OCI-LY7 (cell line): ENCODE data around the gene ARSJ. TPM values are rescaled to one million over a fixed set of nuclear protein-coding genes. Genes with fewer than 3 reads are reported as not detected.

Experiments
- BruUV-seq: library from RNA; stranded (reverse); fragments of 400-500 nt; replicated peaks from 2 replicates; lab custom pipeline; 2021; lab: Mats Ljungman, UMichigan
- CTCF ChIA-PET: fragments of 300-600 bp; sonication (Branson Sonifier 250); formaldehyde crosslinking; loops from one replicate; lab custom pipeline; 2022; ENCODE audit warnings: antibody characterized with exemption; ENCODE audit not compliant: unreplicated experiment; lab: Charles Lee
- POLR2A ChIA-PET: fragments of 300-600 bp; sonication (Branson Sonifier 250); formaldehyde crosslinking; loops from one replicate; lab custom pipeline; 2022; ENCODE audit warnings: antibody characterized with exemption; lab: Charles Lee
- DNase-seq: peaks from one replicate; pipeline ENCODE4 v3.0.0-alpha.2; 2015; ENCODE audit warnings: low spot score
- H2AFZ ChIP-seq: fragments of 200-600 bp; sonication (generic), shearing (Covaris generic); 2 replicates; pipeline ENCODE4 v1.6.1; 2014; ENCODE audit warnings: mild to moderate bottlenecking, antibody characterized with exemption, low read length, moderate library complexity
- H3K27ac ChIP-seq: fragments of 200-600 bp; sonication (generic); 2 replicates; pipeline ENCODE4 v1.5.1; 2014; ENCODE audit warnings: mixed run types, low read depth, mild to moderate bottlenecking, moderate library complexity, low read length, inconsistent platforms; ENCODE audit not compliant: poor library complexity, severe bottlenecking
- H3K36me3 ChIP-seq: fragments of 200-600 bp; sonication (generic); 2 replicates; pipeline ENCODE4 v1.6.1; 2014; ENCODE audit warnings: mild to moderate bottlenecking, antibody characterized with exemption, low read length, moderate library complexity, mixed read lengths; ENCODE audit not compliant: insufficient read depth
- H3K4me1 ChIP-seq: fragments of 200-600 bp; sonication (generic); 2 replicates; pipeline ENCODE4 v1.5.1; 2014; ENCODE audit warnings: mild to moderate bottlenecking, low read length; ENCODE audit not compliant: insufficient read depth, poor library complexity, severe bottlenecking
- H3K4me2 ChIP-seq: fragments of 200-600 bp; sonication (generic); 2 replicates; pipeline ENCODE4 v1.6.1; 2014; ENCODE audit warnings: mild to moderate bottlenecking, low read length
- H3K4me3 ChIP-seq: fragments of 200-600 bp; sonication (generic); 2 replicates; pipeline ENCODE4 v1.5.1; 2014; ENCODE audit warnings: mild to moderate bottlenecking, low read depth, low read length; ENCODE audit not compliant: poor library complexity, severe bottlenecking
- H3K79me2 ChIP-seq: fragments of 200-600 bp; sonication (generic); 2 replicates; pipeline ENCODE4 v1.6.1; 2016; ENCODE audit warnings: low read depth, mild to moderate bottlenecking, low read length, moderate library complexity, mixed read lengths; ENCODE audit not compliant: insufficient read depth
- H3K9me2 ChIP-seq: fragments of 200-600 bp; sonication (generic); 2 replicates; pipeline ENCODE4 v1.6.1; 2016; ENCODE audit warnings: mild to moderate bottlenecking, low read length, mixed read lengths; ENCODE audit not compliant: insufficient read depth
- H3K9me3 ChIP-seq: fragments of 200-600 bp; sonication (generic); 2 replicates; pipeline ENCODE4 v1.6.1; 2014; ENCODE audit warnings: mild to moderate bottlenecking, mixed run types, low read length, mixed read lengths
- H4K20me1 ChIP-seq: fragments of 200-600 bp; sonication (generic); 2 replicates; pipeline ENCODE4 v1.6.1; 2014; ENCODE audit warnings: mild to moderate bottlenecking, antibody characterized with exemption, low read length, moderate library complexity, mixed read lengths; ENCODE audit not compliant: insufficient read depth
- EZH2phosphoT487 ChIP-seq: fragments of 200-600 bp; sonication (generic); IDR thresholded peaks from 2 replicates; pipeline ENCODE4 v1.6.1; 2018; ENCODE audit warnings: low read depth, borderline replicate concordance, mild to moderate bottlenecking, mixed run types, antibody characterized with exemption, low read length, moderate library complexity, mixed read lengths
- intact Hi-C: fragments of 100-400 bp; cut with micrococcal nuclease; formaldehyde crosslinking; loops from one replicate; pipeline ENCODE4 v1.10.0; 2022; ENCODE audit not compliant: unreplicated experiment
- total RNA-seq, 2 experiments: library from RNA; depleted of rRNA in 1 of 2; stranded (reverse); fragments of >200 nt in 1 of 2; shearing (Covaris generic) in 1 of 2; gene quantifications; 2 replicates each; pipeline ENCODE4 v1.2.3, GENCODE V29; 2014 to 2022
- TF ChIP-seq, protein P1 (sequence below): fragments of 200-600 bp; sonication (generic); conservative IDR thresholded peaks from 2 replicates; pipeline ENCODE4 v1.5.1; 2014; ENCODE audit warnings: mild to moderate bottlenecking, antibody characterized with exemption, low read length, moderate library complexity, mixed read lengths

ARSJ gene
- total RNA-seq, 2 experiments from 2014 or later: not detected

DNA sequence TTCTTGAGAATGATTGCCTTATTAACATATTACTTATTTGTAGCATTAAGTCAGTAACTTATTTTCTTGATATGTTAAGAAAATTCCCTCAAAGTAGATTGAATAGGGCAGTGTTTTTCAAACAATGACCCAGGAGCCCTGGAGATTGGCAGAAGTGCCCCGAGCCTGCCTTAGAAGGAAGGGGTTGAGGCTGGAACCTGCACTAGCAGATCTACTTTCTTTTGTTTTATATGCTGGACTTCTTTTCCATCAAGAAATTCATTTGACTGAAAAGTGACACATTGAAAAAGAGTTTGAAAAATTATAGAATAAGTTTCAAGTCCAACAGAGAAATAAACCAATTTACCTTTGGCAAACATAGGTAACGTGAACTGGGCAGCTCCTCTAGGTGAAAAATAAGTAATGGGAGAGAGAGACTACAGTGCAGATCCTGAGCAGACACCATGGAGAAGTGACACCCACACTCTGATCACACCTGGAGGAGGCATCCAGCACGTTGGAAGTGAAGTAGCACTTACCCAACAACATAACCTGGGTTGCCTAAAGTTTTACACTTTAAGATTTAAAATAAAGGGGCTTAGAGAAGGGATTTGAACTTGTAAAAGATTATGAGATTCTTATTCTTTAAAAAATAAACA is 18.6 kb downstream of the ARSJ start:
- no peak for TF ChIP-seq EZH2phosphoT487
- TF ChIP-seq, protein P1, sequence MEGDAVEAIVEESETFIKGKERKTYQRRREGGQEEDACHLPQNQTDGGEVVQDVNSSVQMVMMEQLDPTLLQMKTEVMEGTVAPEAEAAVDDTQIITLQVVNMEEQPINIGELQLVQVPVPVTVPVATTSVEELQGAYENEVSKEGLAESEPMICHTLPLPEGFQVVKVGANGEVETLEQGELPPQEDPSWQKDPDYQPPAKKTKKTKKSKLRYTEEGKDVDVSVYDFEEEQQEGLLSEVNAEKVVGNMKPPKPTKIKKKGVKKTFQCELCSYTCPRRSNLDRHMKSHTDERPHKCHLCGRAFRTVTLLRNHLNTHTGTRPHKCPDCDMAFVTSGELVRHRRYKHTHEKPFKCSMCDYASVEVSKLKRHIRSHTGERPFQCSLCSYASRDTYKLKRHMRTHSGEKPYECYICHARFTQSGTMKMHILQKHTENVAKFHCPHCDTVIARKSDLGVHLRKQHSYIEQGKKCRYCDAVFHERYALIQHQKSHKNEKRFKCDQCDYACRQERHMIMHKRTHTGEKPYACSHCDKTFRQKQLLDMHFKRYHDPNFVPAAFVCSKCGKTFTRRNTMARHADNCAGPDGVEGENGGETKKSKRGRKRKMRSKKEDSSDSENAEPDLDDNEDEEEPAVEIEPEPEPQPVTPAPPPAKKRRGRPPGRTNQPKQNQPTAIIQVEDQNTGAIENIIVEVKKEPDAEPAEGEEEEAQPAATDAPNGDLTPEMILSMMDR: no peak
- Histone ChIP-seq H3K27ac (no peak overlapping the region), H3K4me1 (no peaks in the 10 kb centered on the region), H3K36me3 (no peaks in the 10 kb centered on the region), H3K4me3 (no peak overlapping the region), H3K9me2 (no peaks in the 10 kb centered on the region), H3K9me3 (no peaks in the 10 kb centered on the region), H3K4me2 (no peak overlapping the region), H4K20me1 (no peaks in the 10 kb centered on the region), H3K79me2 (no peaks in the 10 kb centered on the region), H2AFZ (no peak overlapping the region)
- no TSS peak for BruUV-seq
- intact Hi-C loops: no loop called here
- no peak for DNase-seq
- ChIA-PET POLR2A (interaction anchor here (0.7 to 1.4 kb wide), 4 partner anchors 11 to 57 kb away, joined by 3 read pairs; no protein-coding TSS in a partner anchor), CTCF (no interaction called here)

DNA sequence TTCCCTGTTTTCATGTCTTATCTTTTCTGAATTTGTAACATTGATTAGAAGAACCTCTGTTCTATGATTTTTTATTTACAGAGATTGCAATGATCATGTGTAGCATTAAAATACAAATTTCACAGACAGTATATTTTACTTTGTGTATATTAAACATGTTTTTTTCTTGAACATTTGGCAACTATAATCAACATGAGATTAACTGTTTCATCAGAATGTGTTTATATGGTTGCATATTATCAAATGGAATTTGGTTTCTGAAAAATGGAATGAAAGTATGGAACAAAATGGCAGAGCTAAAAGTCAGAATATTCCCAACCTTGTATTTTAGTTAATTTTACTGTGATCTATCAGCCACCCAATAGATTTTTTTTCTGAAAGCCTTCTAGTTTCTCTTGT is 19.9 kb downstream of the ARSJ start:
- Histone ChIP-seq H3K4me3 (no peak overlapping the region), H3K9me2 (no peaks in the 10 kb centered on the region), H3K4me1 (no peaks in the 10 kb centered on the region), H3K9me3 (no peaks in the 10 kb centered on the region), H3K4me2 (no peak overlapping the region), H2AFZ (no peak overlapping the region), H4K20me1 (no peaks in the 10 kb centered on the region), H3K36me3 (no peaks in the 10 kb centered on the region), H3K27ac (no peak overlapping the region), H3K79me2 (no peaks in the 10 kb centered on the region)
- BruUV-seq: no TSS peak
- ChIA-PET POLR2A (interaction anchor here (0.6 to 1.4 kb wide), 3 partner anchors 10 to 422 kb away, joined by 3 read pairs; no protein-coding TSS in a partner anchor), CTCF (no interaction called here)
- TF ChIP-seq, protein P1: no peak
- no peak for TF ChIP-seq EZH2phosphoT487
- DNase-seq: no peak
- intact Hi-C loops: no loop called here
